MG63 (cell line): Measurements from ENCODE around the gene MBNL2. TPM values are rescaled to one million over a fixed set of nuclear protein-coding genes. Genes with fewer than 3 reads are reported as not detected.

Source experiments
- DNase-seq: peaks from one replicate; pipeline ENCODE4 v3.0.0-alpha.2; 2020
- H3K27me3 ChIP-seq: fragments of 250-450 bp; sonication (Bioruptor Pico); 2 replicates; pipeline ENCODE4 v1.5.1; 2020; ENCODE audit warnings: mild to moderate bottlenecking, moderate library complexity
- H3K36me3 ChIP-seq: fragments of 250-450 bp; sonication (Bioruptor Pico); 2 replicates; pipeline ENCODE4 v1.5.1; 2020; ENCODE audit warnings: mild to moderate bottlenecking, moderate library complexity
- H3K4me3 ChIP-seq: fragments of 250-450 bp; sonication (Bioruptor Pico); 2 replicates; pipeline ENCODE4 v1.5.1; 2020; ENCODE audit warnings: mild to moderate bottlenecking, moderate library complexity
- H3K9me3 ChIP-seq: fragments of 250-450 bp; sonication (Bioruptor Pico); 2 replicates; pipeline ENCODE4 v1.5.1; 2020; ENCODE audit warnings: mild to moderate bottlenecking, moderate library complexity
- total RNA-seq: library from RNA; depleted of rRNA; stranded (reverse); fragments of >200 nt; shearing (Covaris generic); gene quantifications from 2 replicates; pipeline ENCODE4 v1.2.3, GENCODE V29; 2014; ENCODE audit warnings: low replicate concordance; rRNA removed

Gene MBNL2
- total RNA-seq, 1 experiment from 2014 or later: 28.6 TPM

DNA sequence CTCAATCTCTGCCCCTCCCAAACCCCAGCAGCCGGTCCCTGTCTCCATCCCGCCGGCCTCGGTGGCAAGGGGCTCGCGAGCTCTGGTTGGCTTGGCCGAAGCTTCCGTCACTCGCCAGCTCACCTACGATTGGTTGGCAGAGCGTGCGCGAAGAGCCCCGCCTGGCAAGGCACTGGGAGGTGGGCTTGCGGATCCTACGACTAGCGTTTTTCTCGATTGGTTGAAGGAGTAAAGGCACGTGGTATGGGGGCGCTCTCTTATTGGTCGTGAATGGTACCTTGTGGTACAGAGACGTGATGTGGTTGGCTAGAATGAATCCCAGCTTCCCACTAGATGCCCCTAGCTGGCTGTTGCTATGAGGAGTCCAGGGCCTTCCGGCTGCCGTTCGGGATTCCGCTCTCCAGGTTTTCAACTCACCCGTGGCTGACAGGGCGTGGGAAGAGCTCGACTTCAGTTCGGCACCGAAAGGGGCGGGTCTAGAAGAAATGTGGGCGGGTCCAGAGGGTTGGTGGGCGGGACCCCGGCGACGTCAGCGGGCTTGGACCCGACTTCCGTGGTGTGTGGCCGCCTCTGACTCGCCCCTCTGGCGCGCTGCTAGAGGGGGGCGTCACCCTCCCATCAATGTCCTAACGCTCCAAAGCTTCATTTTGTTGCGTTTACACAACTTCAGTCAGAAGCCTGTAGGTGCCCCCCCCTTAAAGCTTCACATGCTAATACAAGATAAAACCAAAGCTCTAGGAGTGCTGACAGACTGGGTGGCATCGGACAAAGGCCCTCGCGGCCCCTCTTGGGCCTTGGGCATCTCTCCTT is 211.0 kb downstream of the MBNL2 start:
- Histone ChIP-seq H3K27me3 (no peaks in the 10 kb centered on the region), H3K9me3 (no peaks in the 10 kb centered on the region), H3K36me3 (no peaks in the 10 kb centered on the region), H3K4me3 (peak overlapping the region; percentile 86)
- DNase-seq: peak; percentile 99

DNA sequence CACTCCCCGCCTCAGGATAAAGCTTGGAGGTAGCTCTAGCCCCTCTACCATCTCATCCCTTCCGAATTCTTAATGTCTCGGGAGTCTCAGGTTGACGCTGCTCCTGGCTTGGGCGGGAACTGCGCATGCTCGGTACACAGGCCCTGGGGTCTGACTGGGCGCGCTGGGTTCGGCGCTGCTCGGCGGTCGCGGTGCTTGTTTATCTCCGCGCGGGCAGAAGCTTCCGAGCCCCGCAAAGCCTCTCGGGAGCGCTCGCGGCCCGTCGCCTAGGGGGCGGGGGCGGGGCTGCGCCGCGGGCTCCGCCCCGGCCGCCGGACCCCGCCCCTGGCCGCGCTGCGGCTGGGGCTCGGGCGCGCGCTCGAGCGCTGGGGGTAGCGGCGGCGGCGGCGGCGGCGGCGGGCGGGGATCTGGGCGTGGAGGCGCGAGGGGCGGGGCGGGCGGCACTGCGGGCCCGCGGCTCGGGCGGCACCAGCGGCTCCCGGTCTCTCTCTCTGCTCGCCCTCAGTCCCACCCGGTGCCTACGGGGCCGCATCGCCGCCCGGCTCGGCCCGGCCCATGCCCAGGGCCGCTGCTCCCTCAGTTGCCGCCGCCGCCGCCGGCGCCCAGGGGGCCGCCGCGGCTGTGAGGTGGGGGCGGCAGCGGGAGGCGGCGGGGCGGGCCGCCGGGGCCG is 211.7 kb downstream of the MBNL2 start, which contains the start of gene RAP2A:
Gene RAP2A, plus strand, starts transcription at position 443 of the 670 bp plus-strand sequence. CDS start 302 bp downstream, outside the sequence.
- Histone ChIP-seq H3K4me3 (peak within 1 kb of the TSS; percentile 86), H3K9me3 (no peaks in the 10 kb centered on the region), H3K36me3 (no peaks in the 10 kb centered on the region; the same call in 1 of the 2 replicates), H3K27me3 (no peaks in the 10 kb centered on the region)
- DNase-seq: peak; percentile 89

DNA sequence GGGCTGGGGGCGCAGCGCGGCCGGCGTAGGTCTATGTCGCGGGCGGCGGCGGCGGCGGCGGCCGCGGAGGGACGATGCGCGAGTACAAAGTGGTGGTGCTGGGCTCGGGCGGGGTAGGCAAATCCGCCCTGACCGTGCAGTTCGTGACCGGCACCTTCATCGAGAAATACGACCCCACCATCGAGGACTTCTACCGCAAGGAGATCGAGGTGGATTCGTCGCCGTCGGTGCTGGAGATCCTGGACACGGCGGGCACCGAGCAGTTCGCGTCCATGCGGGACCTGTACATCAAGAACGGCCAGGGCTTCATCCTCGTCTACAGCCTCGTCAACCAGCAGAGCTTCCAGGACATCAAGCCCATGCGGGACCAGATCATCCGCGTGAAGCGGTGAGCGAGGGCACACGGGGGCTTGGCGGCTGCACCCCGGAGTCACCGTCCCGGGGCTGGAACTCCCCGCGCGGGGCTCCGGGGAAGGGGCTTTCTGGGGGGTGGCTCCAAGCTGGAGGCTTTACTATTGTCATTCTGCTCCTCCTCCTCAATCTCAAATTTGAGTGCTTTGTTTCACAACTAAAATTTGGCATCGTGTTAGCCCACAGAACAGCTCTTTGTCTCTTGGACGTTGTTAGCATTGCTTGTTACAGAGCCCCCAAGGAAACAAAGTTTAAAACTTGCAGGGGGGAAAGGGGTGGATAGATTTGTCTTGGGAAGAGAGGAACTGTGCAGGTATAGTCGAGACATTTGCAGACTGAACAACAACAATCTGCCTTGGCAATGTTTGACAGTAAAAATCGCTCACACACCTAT is 212.5 kb downstream of the MBNL2 start:
- DNase-seq: peak; percentile 33
- Histone ChIP-seq H3K36me3 (no peaks in the 10 kb centered on the region; the same call in 1 of the 2 replicates), H3K9me3 (no peaks in the 10 kb centered on the region), H3K4me3 (peak overlapping the region; percentile 65), H3K27me3 (no peaks in the 10 kb centered on the region)

DNA sequence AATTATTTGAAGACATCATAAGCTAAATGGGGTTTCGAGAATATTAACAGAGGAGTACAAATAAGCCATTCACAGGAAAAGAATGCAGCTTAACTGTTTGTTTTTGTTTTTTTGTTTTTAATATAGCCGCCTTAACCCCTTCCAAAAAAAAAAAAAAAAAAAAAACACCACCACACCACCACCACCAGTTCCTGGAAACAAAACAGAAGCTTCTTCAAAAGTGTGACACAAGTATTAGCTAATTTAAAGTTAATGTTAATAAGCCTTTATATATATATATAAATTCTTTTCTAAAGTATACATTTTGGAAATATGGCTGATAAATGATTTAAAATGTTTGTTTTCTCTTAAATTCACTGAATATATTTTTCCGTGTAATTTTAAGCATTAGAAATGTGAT is 213.2 kb downstream of the MBNL2 start:
- Histone ChIP-seq H3K27me3 (no peaks in the 10 kb centered on the region), H3K36me3 (no peaks in the 10 kb centered on the region; the same call in 1 of the 2 replicates), H3K9me3 (no peaks in the 10 kb centered on the region), H3K4me3 (peak overlapping the region; percentile 65)
- no peak for DNase-seq

DNA sequence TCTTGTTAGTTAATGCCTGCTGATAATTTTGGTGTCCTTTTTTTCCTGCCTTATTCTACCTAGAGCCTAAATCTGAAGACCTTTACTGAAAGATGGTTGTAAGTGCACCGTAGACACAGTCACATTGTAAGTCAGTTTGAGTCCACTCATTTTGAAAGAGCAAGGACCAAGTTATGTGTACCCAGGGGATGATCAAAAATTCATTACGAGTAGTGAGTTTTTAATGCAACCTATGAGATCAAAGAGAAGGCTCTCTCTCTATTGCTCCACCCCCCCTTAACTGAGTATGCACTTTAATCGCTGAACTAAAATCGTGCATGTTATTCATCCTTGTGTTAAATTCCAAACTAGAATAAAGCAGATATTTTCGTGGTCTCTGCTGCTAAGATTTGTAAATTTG is 213.7 kb downstream of the MBNL2 start:
- H3K4me3 ChIP-seq: peak overlapping the region; percentile 65
- H3K36me3 ChIP-seq: no peaks in the 10 kb centered on the region; the same call in 1 of the 2 replicates
- no peak for DNase-seq
- no peaks in the 10 kb centered on the region for H3K9me3 ChIP-seq
- no peaks in the 10 kb centered on the region for H3K27me3 ChIP-seq

DNA sequence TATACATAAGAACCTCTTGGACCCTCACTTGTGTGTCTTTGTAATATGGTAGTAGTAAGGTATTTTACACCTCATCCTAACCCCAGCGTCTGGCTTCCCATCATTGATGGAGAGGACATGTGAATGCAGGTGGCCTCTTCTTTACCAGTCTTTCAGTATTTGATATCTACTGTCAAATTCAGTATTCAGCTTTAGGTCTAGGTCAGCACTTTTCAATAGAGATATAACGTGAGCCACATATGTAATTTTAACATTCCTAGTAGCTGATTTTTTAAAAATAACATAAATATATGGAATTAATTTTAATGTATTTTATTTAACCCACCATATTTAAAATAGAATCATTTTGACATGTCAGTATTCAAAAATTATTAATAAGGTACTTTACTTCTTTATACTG is 214.7 kb downstream of the MBNL2 start:
- no peak overlapping the region for H3K4me3 ChIP-seq
- no peak for DNase-seq
- no peaks in the 10 kb centered on the region; the same call in 1 of the 2 replicates for H3K36me3 ChIP-seq
- H3K9me3 ChIP-seq: no peaks in the 10 kb centered on the region
- no peaks in the 10 kb centered on the region for H3K27me3 ChIP-seq

DNA sequence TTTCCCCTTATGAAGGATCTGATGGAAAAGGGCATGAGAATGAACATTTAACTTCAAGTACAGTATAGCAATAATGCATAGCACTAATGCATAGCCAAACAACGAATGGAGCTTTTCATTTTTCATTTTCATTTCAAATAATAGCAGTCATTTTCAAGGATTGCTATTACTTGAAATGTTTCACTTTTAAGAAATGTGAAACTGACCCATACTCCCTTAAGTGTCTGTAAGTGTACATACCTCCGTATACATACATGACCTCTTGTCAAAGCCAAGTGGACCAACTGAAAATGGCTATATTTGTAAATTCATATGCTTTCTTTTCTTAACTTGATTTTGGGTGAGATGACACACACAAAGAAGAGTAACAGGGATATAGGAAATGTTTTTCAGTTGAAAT is 215.6 kb downstream of the MBNL2 start:
- Histone ChIP-seq H3K4me3 (no peak overlapping the region), H3K27me3 (no peaks in the 10 kb centered on the region), H3K36me3 (no peaks in the 10 kb centered on the region; the same call in none of the 2 replicates), H3K9me3 (no peaks in the 10 kb centered on the region)
- DNase-seq: no peak

DNA sequence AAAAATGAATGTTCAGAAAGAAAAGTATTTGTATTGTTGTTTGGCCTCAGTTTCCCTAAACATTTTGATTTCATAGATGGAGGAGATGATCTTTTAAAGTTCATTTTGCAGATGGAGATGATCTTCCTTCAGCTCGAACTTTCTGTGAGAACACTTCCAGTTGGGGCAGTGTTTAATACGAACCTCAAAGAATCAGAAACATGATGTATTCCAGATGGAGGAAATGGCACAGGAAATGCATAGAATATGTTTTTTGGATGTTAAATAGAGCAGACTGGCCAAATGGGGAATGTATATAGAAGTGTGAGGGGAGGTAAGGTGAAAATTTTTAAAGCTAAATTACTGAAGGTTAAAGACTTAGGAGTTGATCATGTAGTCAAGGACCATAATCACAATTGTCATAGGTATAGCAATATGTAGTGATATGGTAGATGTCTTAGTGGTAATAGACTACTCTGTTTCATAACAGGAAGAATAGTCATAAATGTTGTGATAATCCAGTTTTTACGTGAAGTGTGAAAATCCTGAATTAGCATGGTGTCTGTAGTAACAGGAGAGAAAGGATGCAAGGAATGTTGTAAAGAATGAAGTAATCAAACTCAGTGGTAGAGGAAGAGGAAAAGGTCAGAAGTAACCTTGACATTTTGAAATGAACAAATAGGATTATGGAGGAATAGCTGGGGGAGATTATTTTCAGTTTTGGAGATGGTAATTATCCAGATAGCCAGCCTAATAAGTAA is 216.9 kb downstream of the MBNL2 start:
- DNase-seq: no peak
- Histone ChIP-seq H3K4me3 (no peak overlapping the region), H3K27me3 (no peaks in the 10 kb centered on the region), H3K9me3 (no peaks in the 10 kb centered on the region), H3K36me3 (peaks cover 3% of the 10 kb centered on the region)

DNA sequence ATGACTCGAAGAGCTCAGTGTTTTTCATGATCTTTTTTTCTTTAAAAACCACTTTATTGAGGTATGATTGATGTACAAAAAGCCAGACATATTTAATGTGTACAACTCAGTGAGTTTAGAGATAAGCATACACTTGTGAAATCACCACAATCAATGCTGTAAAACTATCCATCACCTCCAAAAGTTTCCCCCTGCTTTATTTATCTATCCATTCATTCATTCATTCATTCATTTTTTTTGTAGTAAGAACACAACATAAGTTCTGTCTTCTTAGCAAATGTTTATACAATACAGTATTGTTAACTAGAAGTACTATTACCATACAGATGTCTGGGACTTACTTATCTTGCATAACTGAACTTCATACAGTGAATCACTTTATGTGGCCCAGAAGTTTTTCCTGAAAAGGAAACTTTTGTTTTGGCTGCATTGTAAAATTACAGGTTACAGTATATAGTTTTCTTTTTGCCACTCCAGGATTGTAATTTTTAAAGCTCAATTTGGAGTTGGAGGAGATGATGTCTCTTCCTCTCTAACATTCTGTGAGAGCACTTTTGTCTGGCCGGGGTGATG is 218.6 kb downstream of the MBNL2 start:
- no peaks in the 10 kb centered on the region for H3K27me3 ChIP-seq
- peaks cover 3% of the 10 kb centered on the region for H3K36me3 ChIP-seq
- no peak overlapping the region for H3K4me3 ChIP-seq
- no peak for DNase-seq
- no peaks in the 10 kb centered on the region for H3K9me3 ChIP-seq

DNA sequence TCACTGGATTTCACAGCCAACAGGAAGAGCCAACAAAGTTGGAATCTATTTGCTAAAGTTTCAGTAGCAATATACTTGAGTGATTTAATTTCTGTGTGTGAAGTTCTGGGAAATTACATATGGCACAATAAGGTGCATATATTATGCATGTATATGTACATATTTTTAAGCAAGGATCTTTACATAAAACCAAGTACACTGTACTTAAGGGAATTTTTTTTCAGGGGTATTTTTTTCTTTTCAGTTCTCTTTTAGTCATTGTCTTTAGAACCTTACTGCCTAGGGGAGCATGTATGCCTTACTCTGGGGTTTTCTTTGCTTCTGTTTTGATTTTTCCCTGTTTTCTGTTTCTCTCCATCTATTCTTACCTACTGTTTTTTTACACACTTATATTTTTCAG is 219.2 kb downstream of the MBNL2 start:
- H3K36me3 ChIP-seq: peaks cover 3% of the 10 kb centered on the region
- H3K4me3 ChIP-seq: no peak overlapping the region
- H3K9me3 ChIP-seq: no peaks in the 10 kb centered on the region
- no peaks in the 10 kb centered on the region for H3K27me3 ChIP-seq
- DNase-seq: no peak

Other genes starting within 250 kb of the MBNL2 start
- not detected in 2 replicates for gene OXGR1, start 227.9 kb upstream of the MBNL2 start, total RNA-seq
- 17.4 and 21.3 TPM in 2 replicates for gene RAP2A, start 211.8 kb downstream of the MBNL2 start, total RNA-seq